GM12878 (cell line): ENCODE results near the gene CUL4A. TPM values are rescaled to one million over a fixed set of nuclear protein-coding genes. Genes with fewer than 3 reads are reported as not detected.

Experiments
- ATAC-seq: fragments of 200-7000 bp; cut with Tn5 transposase; 3 replicates; pipeline ENCODE4 v1.9.1; 2020; ENCODE audit warnings: mild to moderate bottlenecking, moderate library complexity
- BruUV-seq: library from RNA; stranded (reverse); fragments of 400-500 nt; replicated peaks from 2 replicates; lab custom pipeline; 2021; lab: Mats Ljungman, UMichigan
- CTCF ChIA-PET: fragments of 300-600 bp; sonication (Branson Sonifier 250); formaldehyde crosslinking; extraction: SDS; loops from one replicate; lab custom pipeline; 2021; ENCODE audit warnings: inconsistent platforms; lab: Yijun Ruan, JAX
- POLR2A ChIA-PET: fragments of 350-600 bp; formaldehyde crosslinking; extraction: SDS; loops from one replicate; lab custom pipeline; 2021; ENCODE audit warnings: inconsistent platforms; lab: Charles Lee
- RAD21 ChIA-PET: fragments of 300-600 bp; sonication (Branson Sonifier 250); formaldehyde crosslinking; loops from one replicate; lab custom pipeline; 2023; ENCODE audit warnings: antibody characterized with exemption; ENCODE audit not compliant: unreplicated experiment; lab: Charles Lee
- SMC1A ChIA-PET: fragments of 300-600 bp; sonication (Branson Sonifier 250); formaldehyde crosslinking; loops from one replicate; lab custom pipeline; 2023; ENCODE audit not compliant: unreplicated experiment, uncharacterized antibody; lab: Charles Lee
- DNase-seq: peaks from one replicate; pipeline ENCODE4 v3.0.0-alpha.2; 2011; ENCODE audit warnings: low read depth, low spot score
- FAIRE-seq: peaks from 3 replicates; lab custom pipeline; 2011; peaks lifted over from hg19 to GRCh38; lab: Jason Lieb, UNC
- H2AFZ ChIP-seq: 2 replicates; pipeline ENCODE4 v1.6.0; 2011; ENCODE audit warnings: low read depth, low read length, control low read depth; ENCODE audit not compliant: control insufficient read depth
- H3K27ac ChIP-seq: 2 replicates; pipeline ENCODE4 v1.5.1; 2011; ENCODE audit warnings: control low read depth; ENCODE audit not compliant: control insufficient read depth, insufficient read depth
- H3K27me3 ChIP-seq, 2 experiments: replicated peaks in 1 of 2; 2 replicates each; pipeline versions ENCODE4 v1.6.0 to v1.6.1; 2011; ENCODE audit warnings: low read length in 1 of 2; ENCODE audit not compliant: control insufficient read depth in 2 of 2, insufficient read depth in 2 of 2
- H3K36me3 ChIP-seq, 2 experiments: 2 replicates each; pipeline ENCODE4 v1.5.1; 2011; ENCODE audit warnings: low read length in 1 of 2; ENCODE audit not compliant: control insufficient read depth in 2 of 2, insufficient read depth in 2 of 2
- H3K4me1 ChIP-seq: 2 replicates; pipeline ENCODE4 v1.6.1; 2011; ENCODE audit warnings: mild to moderate bottlenecking, low read length, moderate library complexity, mixed read lengths; ENCODE audit not compliant: control insufficient read depth, insufficient read depth
- H3K4me2 ChIP-seq: 2 replicates; pipeline ENCODE4 v1.6.0; 2011; ENCODE audit warnings: control low read depth; ENCODE audit not compliant: control insufficient read depth, insufficient read depth
- H3K4me3 ChIP-seq: fragments of 200-600 bp; sonication (generic); 2 replicates; pipeline ENCODE4 v1.5.1; 2016
- H3K79me2 ChIP-seq: 2 replicates; pipeline ENCODE4 v1.6.0; 2011; ENCODE audit warnings: low read length; ENCODE audit not compliant: control insufficient read depth, insufficient read depth
- H3K9ac ChIP-seq: 2 replicates; pipeline ENCODE4 v1.8.0; 2011; ENCODE audit warnings: low read length, control low read depth, mixed read lengths; ENCODE audit not compliant: control insufficient read depth, insufficient read depth
- H3K9me3 ChIP-seq: replicated peaks from 3 replicates; pipeline ENCODE4 v1.5.1; 2011; ENCODE audit warnings: mild to moderate bottlenecking, low read length; ENCODE audit not compliant: control insufficient read depth, insufficient read depth
- H4K20me1 ChIP-seq: 2 replicates; pipeline ENCODE4 v1.6.0; 2011; ENCODE audit not compliant: control insufficient read depth, insufficient read depth
- BACH1 ChIP-seq: fragments of 450-650 bp; IDR thresholded peaks from 2 replicates; pipeline ENCODE4 v1.6.1; 2017; ENCODE audit warnings: mild to moderate bottlenecking, borderline replicate concordance
- CEBPB ChIP-seq, 2 experiments: fragments of 150-350 bp in 1 of 2; IDR thresholded peaks; 2 replicates each; pipeline ENCODE4 v1.6.1; 2012 to 2014; ENCODE audit warnings: low read depth in 2 of 2, low read length in 2 of 2, borderline replicate concordance in 1 of 2, inconsistent platforms in 1 of 2
- CREM ChIP-seq: IDR thresholded peaks from 2 replicates; pipeline ENCODE4 v1.6.1; 2014; ENCODE audit warnings: antibody characterized with exemption, low read depth
- MYC ChIP-seq: IDR thresholded peaks from 2 replicates; pipeline ENCODE4 v1.6.1; 2011; ENCODE audit warnings: mild to moderate bottlenecking, low read length, moderate library complexity, inconsistent platforms; ENCODE audit not compliant: insufficient read depth, insufficient replicate concordance, insufficient read length, severe bottlenecking
- NR2F1 ChIP-seq: fragments of 450-650 bp; conservative IDR thresholded peaks from 2 replicates; pipeline ENCODE4 v1.6.1; 2017; ENCODE audit warnings: mild to moderate bottlenecking
- REST ChIP-seq: IDR thresholded peaks from 2 replicates; pipeline ENCODE4 v1.6.1; 2012; ENCODE audit warnings: mild to moderate bottlenecking, low read depth, low read length
- STAT1 ChIP-seq: fragments of 450-650 bp; conservative IDR thresholded peaks from 2 replicates; pipeline ENCODE4 v1.6.1; 2014; ENCODE audit warnings: antibody characterized with exemption, mild to moderate bottlenecking
- YY1 ChIP-seq: IDR thresholded peaks from 2 replicates; pipeline ENCODE4 v1.6.1; 2011; ENCODE audit warnings: low read depth, mild to moderate bottlenecking, low read length
- WGBS: methylation state at CpG from one replicate; pipeline ENCODE4 v1.1.6; 2016; ENCODE audit warnings: low lambda C conversion rate; ENCODE audit not compliant: insufficient replicate concordance, insufficient coverage; ENCODE audit errors: missing lambda C conversion rate; 5-methylcytosine and 5-hydroxymethylcytosine counted together
- in situ Hi-C: fragments of 300-500 bp; cut with MboI; formaldehyde crosslinking; loops from 9 replicates; pipeline ENCODE4 v1.14.3; 2018; ENCODE audit warnings: mixed read lengths
- intact Hi-C: fragments of 100-400 bp; cut with micrococcal nuclease; formaldehyde crosslinking; loops from one replicate; pipeline ENCODE4 v1.14.2; 2022; ENCODE audit not compliant: unreplicated experiment
- polyA plus RNA-seq, 11 experiments: library from polyadenylated mRNA; depleted of rRNA in 4 of 11; unstranded in 6 of 11; stranded (reverse) in 5 of 11; fragments of >200 nt; fragmentation: Nextera tagmentation in 4 of 11; fragmentation: Illumina TruSeq in 1 of 11; extraction: Ambion mirVana in 4 of 11; extraction: Trizol in 1 of 11; gene quantifications; 1 replicate in 1 of 11; 2 replicates in 10 of 11; pipeline versions ENCODE4 v1.2.1 to v1.2.3, GENCODE V29; 2011 to 2016; ENCODE audit warnings: inconsistent platforms in 2 of 11, missing spikeins in 2 of 11, low read depth in 1 of 11
- total RNA-seq, 4 experiments: library from RNA; depleted of rRNA in 3 of 4; stranded (reverse); fragments of >200 nt in 3 of 4; fragmentation: Illumina TruSeq in 1 of 4; extraction: Trizol in 1 of 4; gene quantifications; 2 replicates each; pipeline versions ENCODE4 v1.2.1 to v1.2.3, GENCODE V29; 2013 to 2021
- TF ChIP-seq, protein P1 (sequence below): fragments of 450-650 bp; conservative IDR thresholded peaks from 2 replicates; pipeline ENCODE4 v1.6.1; 2017; ENCODE audit warnings: mild to moderate bottlenecking, moderate library complexity
- TF ChIP-seq, protein P2 (sequence below): fragments of 450-650 bp; IDR thresholded peaks from 2 replicates; pipeline ENCODE4 v1.6.1; 2016; ENCODE audit warnings: mild to moderate bottlenecking
- TF ChIP-seq, protein P3 (sequence below), 3 experiments: IDR thresholded peaks in 2 of 3; conservative IDR thresholded peaks in 1 of 3; 2 replicates each; pipeline ENCODE4 v1.5.1; 2011; ENCODE audit warnings: low read depth in 3 of 3, low read length in 3 of 3, mild to moderate bottlenecking in 3 of 3, control low read depth in 2 of 3, moderate library complexity in 2 of 3, inconsistent platforms in 1 of 3, mixed read lengths in 1 of 3; ENCODE audit not compliant: control insufficient read depth in 2 of 3, insufficient read depth in 1 of 3; ENCODE audit errors: extremely low read depth in 1 of 3

The CUL4A gene
- total and polyA plus RNA-seq, 10 of the 15 experiments (the other 5 are each of a cell fraction or from before 2014, with no cell fraction given), result 19.7 to 74.3 (median 55.6) TPM

GRCh38 chr13:113186061-113186900, 23.1 kb upstream of the CUL4A start:
- Histone ChIP-seq H2AFZ (no peak overlapping the region), H3K79me2 (no peaks in the 10 kb centered on the region; the same call in 1 of the 2 replicates), H3K4me2 (peak overlapping the region; percentile 65), H3K9me3 (peaks cover 13% of the 10 kb centered on the region; the same call in 2 of the 3 replicates), H3K9ac (no peak overlapping the region), H3K4me1 (peaks cover 13% of the 10 kb centered on the region), H3K4me3 (no peak overlapping the region), H3K27ac (peak overlapping the region; percentile 71), H3K27me3 (no peaks in the 10 kb centered on the region), H3K36me3 (peaks cover 7 to 32% of the 10 kb centered on the region in 2 experiments), H4K20me1 (no peaks in the 10 kb centered on the region)
- peak; percentile 98 for ATAC-seq
- CTCF ChIA-PET, result interaction anchor here (1.0 kb wide), 1 partner anchor 27 kb away, joined by 3 read pairs; no protein-coding TSS in a partner anchor
- in situ Hi-C loops (no loop called here), intact Hi-C loops (no loop called here)
- RAD21 ChIA-PET, result no interaction called here
- FAIRE-seq, result peak; percentile 97
- no TSS peak for BruUV-seq
- SMC1A ChIA-PET, result interaction anchor here (1.2 kb wide), 1 partner anchor 15 kb away, joined by 3 read pairs; no protein-coding TSS in a partner anchor
- POLR2A ChIA-PET, result no interaction called here
- 76% methylated on average over 13 of the region's 13 CpGs for WGBS
- peak; percentile 77 for DNase-seq
- TF ChIP-seq YY1 (no peak), STAT1 (no peak), REST (no peak), CEBPB (IDR thresholded peaks at IDR 0.05; ENCODE audit: borderline replicate concordance in 1 of 2, low read depth in 2 of 2, low read length in 2 of 2) (no peak), CREM (no peak), BACH1 (no peak), NR2F1 (0 out of 2 replicates have a peak, but pooled peaks have one; percentile 35), MYC (no peak)
- TF ChIP-seq, protein P1, sequence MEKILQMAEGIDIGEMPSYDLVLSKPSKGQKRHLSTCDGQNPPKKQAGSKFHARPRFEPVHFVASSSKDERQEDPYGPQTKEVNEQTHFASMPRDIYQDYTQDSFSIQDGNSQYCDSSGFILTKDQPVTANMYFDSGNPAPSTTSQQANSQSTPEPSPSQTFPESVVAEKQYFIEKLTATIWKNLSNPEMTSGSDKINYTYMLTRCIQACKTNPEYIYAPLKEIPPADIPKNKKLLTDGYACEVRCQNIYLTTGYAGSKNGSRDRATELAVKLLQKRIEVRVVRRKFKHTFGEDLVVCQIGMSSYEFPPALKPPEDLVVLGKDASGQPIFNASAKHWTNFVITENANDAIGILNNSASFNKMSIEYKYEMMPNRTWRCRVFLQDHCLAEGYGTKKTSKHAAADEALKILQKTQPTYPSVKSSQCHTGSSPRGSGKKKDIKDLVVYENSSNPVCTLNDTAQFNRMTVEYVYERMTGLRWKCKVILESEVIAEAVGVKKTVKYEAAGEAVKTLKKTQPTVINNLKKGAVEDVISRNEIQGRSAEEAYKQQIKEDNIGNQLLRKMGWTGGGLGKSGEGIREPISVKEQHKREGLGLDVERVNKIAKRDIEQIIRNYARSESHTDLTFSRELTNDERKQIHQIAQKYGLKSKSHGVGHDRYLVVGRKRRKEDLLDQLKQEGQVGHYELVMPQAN, result no peak
- TF ChIP-seq, protein P2, sequence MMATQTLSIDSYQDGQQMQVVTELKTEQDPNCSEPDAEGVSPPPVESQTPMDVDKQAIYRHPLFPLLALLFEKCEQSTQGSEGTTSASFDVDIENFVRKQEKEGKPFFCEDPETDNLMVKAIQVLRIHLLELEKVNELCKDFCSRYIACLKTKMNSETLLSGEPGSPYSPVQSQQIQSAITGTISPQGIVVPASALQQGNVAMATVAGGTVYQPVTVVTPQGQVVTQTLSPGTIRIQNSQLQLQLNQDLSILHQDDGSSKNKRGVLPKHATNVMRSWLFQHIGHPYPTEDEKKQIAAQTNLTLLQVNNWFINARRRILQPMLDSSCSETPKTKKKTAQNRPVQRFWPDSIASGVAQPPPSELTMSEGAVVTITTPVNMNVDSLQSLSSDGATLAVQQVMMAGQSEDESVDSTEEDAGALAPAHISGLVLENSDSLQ, result peak; percentile 50; the same call in 1 of the 2 replicates
- TF ChIP-seq, protein P3, sequence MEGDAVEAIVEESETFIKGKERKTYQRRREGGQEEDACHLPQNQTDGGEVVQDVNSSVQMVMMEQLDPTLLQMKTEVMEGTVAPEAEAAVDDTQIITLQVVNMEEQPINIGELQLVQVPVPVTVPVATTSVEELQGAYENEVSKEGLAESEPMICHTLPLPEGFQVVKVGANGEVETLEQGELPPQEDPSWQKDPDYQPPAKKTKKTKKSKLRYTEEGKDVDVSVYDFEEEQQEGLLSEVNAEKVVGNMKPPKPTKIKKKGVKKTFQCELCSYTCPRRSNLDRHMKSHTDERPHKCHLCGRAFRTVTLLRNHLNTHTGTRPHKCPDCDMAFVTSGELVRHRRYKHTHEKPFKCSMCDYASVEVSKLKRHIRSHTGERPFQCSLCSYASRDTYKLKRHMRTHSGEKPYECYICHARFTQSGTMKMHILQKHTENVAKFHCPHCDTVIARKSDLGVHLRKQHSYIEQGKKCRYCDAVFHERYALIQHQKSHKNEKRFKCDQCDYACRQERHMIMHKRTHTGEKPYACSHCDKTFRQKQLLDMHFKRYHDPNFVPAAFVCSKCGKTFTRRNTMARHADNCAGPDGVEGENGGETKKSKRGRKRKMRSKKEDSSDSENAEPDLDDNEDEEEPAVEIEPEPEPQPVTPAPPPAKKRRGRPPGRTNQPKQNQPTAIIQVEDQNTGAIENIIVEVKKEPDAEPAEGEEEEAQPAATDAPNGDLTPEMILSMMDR (IDR thresholded peaks at IDR 0.05 in 2 of 3, conservative IDR thresholded peaks at IDR 0.05 in 1 of 3; ENCODE audit: control insufficient read depth in 2 of 3, extremely low read depth in 1 of 3, insufficient read depth in 1 of 3, low read depth in 3 of 3, low read length in 3 of 3), result no peak
